ENCODE results near the gene IFT172. TPM values are rescaled to one million over a fixed set of nuclear protein-coding genes. Genes with fewer than 3 reads are reported as not detected.

The IFT172 gene
- polyA plus RNA-seq, 2 of the 4 experiments (the other 2 are of a cell fraction) = 14.0 to 21.6 TPM

- no peak for TF ChIP-seq MAZ (IDR thresholded peaks at IDR 0.05; ENCODE audit: borderline replicate concordance, low read depth, low read length)
Observed at GRCh38 chr2:27451095-27451494, 38.4 kb downstream of the IFT172 start (continued).

DNA sequence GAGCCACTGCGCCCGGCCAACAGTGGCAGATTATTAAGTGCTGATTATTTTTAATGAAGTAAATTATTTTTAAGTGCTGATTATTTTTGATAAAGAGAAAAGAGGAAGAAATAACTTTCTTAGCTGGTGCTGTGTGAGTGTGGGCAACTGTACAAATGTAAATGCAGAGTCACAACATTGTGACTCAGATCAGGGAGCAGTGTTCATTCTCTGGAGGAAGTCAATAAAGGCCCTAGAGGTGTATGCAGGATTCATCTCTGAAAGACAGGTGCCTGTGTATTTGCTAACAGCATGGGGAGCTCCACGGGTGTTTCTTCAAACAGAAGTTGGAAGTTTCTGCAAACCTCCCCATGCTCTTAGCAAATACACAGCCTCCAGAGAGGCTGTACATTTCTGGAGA, 41.2 kb downstream of the IFT172 start:
- Histone ChIP-seq H3K9me3 (no peaks in the 10 kb centered on the region), H3K4me3 (no peak overlapping the region), H3K4me1 (no peaks in the 10 kb centered on the region), H3K27ac (no peak overlapping the region), H3K4me2 (no peak overlapping the region)
- ChIA-PET CTCF (interaction anchor here (0.6 to 2.0 kb wide), 8 partner anchors 10 to 1697 kb away, joined by 3 to 8 read pairs (median 3); no protein-coding TSS in a partner anchor), POLR2A (interaction anchor here (0.8 kb wide), 1 partner anchor 38 kb away, joined by 3 read pairs; no protein-coding TSS in a partner anchor)
- 56% methylated on average over 3 of the region's 3 CpGs for WGBS (ENCODE audit: missing lambda C conversion rate)
- TF ChIP-seq TP53 (CRISPR knock-in tag; IDR thresholded peaks at IDR 0.05) (no peak), REST (IDR thresholded peaks at IDR 0.05) (no peak), NR3C1 (IDR thresholded peaks at IDR 0.05) (no peak), FOXS1 (CRISPR knock-in tag; IDR thresholded peaks at IDR 0.05) (no peak), ZNF302 (CRISPR knock-in tag; IDR thresholded peaks at IDR 0.05) (no peak), MYC (IDR thresholded peaks at IDR 0.05; ENCODE audit: borderline replicate concordance, low read length) (no peak), HMGXB4 (CRISPR knock-in tag; IDR thresholded peaks at IDR 0.05; ENCODE audit: borderline replicate concordance) (no peak), FOSL2 (IDR thresholded peaks at IDR 0.05) (no peak), FOSL2 (CRISPR knock-in tag; IDR thresholded peaks at IDR 0.05) (no peak)
- DNase-seq (ENCODE audit: low read depth in 1 of 2, low spot score in 1 of 2) (no peak), ATAC-seq (no peak), FAIRE-seq (no peak)

GRCh38 chr2:27446057-27446456, 43.5 kb downstream of the IFT172 start:
- ChIA-PET POLR2A (interaction anchor here (1.6 kb wide), 1 partner anchor 17 kb away, joined by 7 read pairs; the partner anchor contains the start of gene NRBP1), CTCF (interaction anchor here (0.9 to 1.3 kb wide), 3 partner anchors 9 to 39 kb away, joined by 3 to 10 read pairs (median 3); no protein-coding TSS in a partner anchor)
- WGBS (ENCODE audit: missing lambda C conversion rate) = 70% methylated on average over 3 of the region's 3 CpGs
- Histone ChIP-seq H3K27ac (no peak overlapping the region), H3K4me2 (no peak overlapping the region), H3K9me3 (no peaks in the 10 kb centered on the region), H3K4me1 (no peaks in the 10 kb centered on the region), H3K4me3 (no peak overlapping the region)
- FAIRE-seq (no peak), DNase-seq (ENCODE audit: low read depth in 1 of 2, low spot score in 1 of 2) (no peak), ATAC-seq (no peak)
- TF ChIP-seq ZC3H11A (IDR thresholded peaks at IDR 0.05) (no peak), TP53 (CRISPR knock-in tag; IDR thresholded peaks at IDR 0.05) (no peak), RARB (CRISPR knock-in tag; IDR thresholded peaks at IDR 0.05) (no peak), GATA3 (IDR thresholded peaks at IDR 0.05; ENCODE audit: borderline replicate concordance) (no peak), KDM5A (IDR thresholded peaks at IDR 0.05) (no peak), CEBPB (IDR thresholded peaks at IDR 0.05) (peak in 1 of 2 experiments; percentile 60; a peak in 2 of 4 replicates), PBX3 (IDR thresholded peaks at IDR 0.05) (no peak), EHF (CRISPR knock-in tag; IDR thresholded peaks at IDR 0.05) (no peak)
